ENCODE data around the gene ADORA1. TPM values are rescaled to one million over a fixed set of nuclear protein-coding genes. Genes with fewer than 3 reads are reported as not detected.
A peak's percentile ranks its signal among the peaks of the same experiment; 100 is the strongest.

ADORA1 gene
- total RNA-seq, 2 experiments from 2014 or later = not detected

- no peaks in the 10 kb centered on the region for H3K4me1 Mint-ChIP-seq
- H3K4me3 Mint-ChIP-seq = no peak overlapping the region
- H3K27ac Mint-ChIP-seq = no peak overlapping the region
- H3K9me3 Mint-ChIP-seq (ENCODE audit: low read depth) = no peaks in the 10 kb centered on the region
- H3K36me3 Mint-ChIP-seq = no peaks in the 10 kb centered on the region
- CTCF ChIA-PET = interaction anchor here (0.7 to 1.8 kb wide), 4 partner anchors 50 to 132 kb away, joined by 3 to 7 read pairs (median 4); no protein-coding TSS in a partner anchor
- H3K27me3 Mint-ChIP-seq = peaks cover 13% of the 10 kb centered on the region
- DNase-seq = no peak
- peak; percentile 55 for ATAC-seq
Observed at GRCh38 chr1:203166192-203166940, 38.8 kb downstream of the ADORA1 start.

GRCh38 chr1:203167026-203167912, 39.7 kb downstream of the ADORA1 start:
- H3K36me3 Mint-ChIP-seq = no peaks in the 10 kb centered on the region
- H3K27ac Mint-ChIP-seq = no peak overlapping the region
- H3K4me3 Mint-ChIP-seq = no peak overlapping the region
- ATAC-seq = no peak
- H3K4me1 Mint-ChIP-seq = no peaks in the 10 kb centered on the region
- DNase-seq = no peak
- no peaks in the 10 kb centered on the region for H3K9me3 Mint-ChIP-seq (ENCODE audit: low read depth)
- CTCF ChIA-PET = interaction anchor here (0.7 to 1.8 kb wide), 4 partner anchors 49 to 133 kb away, joined by 3 to 7 read pairs (median 4); no protein-coding TSS in a partner anchor
- H3K27me3 Mint-ChIP-seq = peaks cover 13% of the 10 kb centered on the region

- ATAC-seq = no peak
- Mint-ChIP-seq H3K4me1 (no peaks in the 10 kb centered on the region), H3K27ac (no peak overlapping the region), H3K9me3 (ENCODE audit: low read depth) (no peaks in the 10 kb centered on the region), H3K27me3 (peaks cover 11% of the 10 kb centered on the region), H3K36me3 (no peaks in the 10 kb centered on the region), H3K4me3 (no peak overlapping the region)
- CTCF ChIA-PET = interaction anchor here (0.6 to 1.8 kb wide), 3 partner anchors 19 to 101 kb away, joined by 3 to 7 read pairs (median 4); no protein-coding TSS in a partner anchor
- no peak for DNase-seq
Observed at GRCh38 chr1:203167913-203168200, 40.3 kb downstream of the ADORA1 start.

GRCh38 chr1:203168256-203168786, 40.8 kb downstream of the ADORA1 start:
- H3K9me3 Mint-ChIP-seq (ENCODE audit: low read depth) = no peaks in the 10 kb centered on the region
- CTCF ChIA-PET = interaction anchor here (0.6 to 1.3 kb wide), 2 partner anchors 20 to 48 kb away, joined by 3 to 4 read pairs; no protein-coding TSS in a partner anchor
- no peak for ATAC-seq

GRCh38 chr1:203168991-203169390, 41.5 kb downstream of the ADORA1 start:
- Mint-ChIP-seq H3K27ac (no peak overlapping the region), H3K36me3 (no peaks in the 10 kb centered on the region), H3K9me3 (ENCODE audit: low read depth) (no peaks in the 10 kb centered on the region), H3K27me3 (peaks cover 4% of the 10 kb centered on the region), H3K4me1 (no peaks in the 10 kb centered on the region), H3K4me3 (no peak overlapping the region)
- DNase-seq = no peak
- no peak for ATAC-seq
- CTCF ChIA-PET = interaction anchor here (1.3 to 5.2 kb wide), 2 partner anchors 47 to 129 kb away, joined by 4 to 74 read pairs; no protein-coding TSS in a partner anchor

More at GRCh38 chr1:203168256-203168786, 40.8 kb downstream of the ADORA1 start:
- Mint-ChIP-seq H3K27me3 (peaks cover 7% of the 10 kb centered on the region), H3K4me3 (no peak overlapping the region), H3K4me1 (no peaks in the 10 kb centered on the region), H3K36me3 (no peaks in the 10 kb centered on the region), H3K27ac (no peak overlapping the region)
- DNase-seq = no peak

GRCh38 chr1:203169770-203170520, 42.4 kb downstream of the ADORA1 start:
- CTCF ChIA-PET = interaction anchor here (2.5 to 5.2 kb wide), 2 partner anchors 22 to 130 kb away, joined by 9 to 74 read pairs; no protein-coding TSS in a partner anchor
- no peak overlapping the region for H3K27ac Mint-ChIP-seq
- no peak for ATAC-seq
- H3K27me3 Mint-ChIP-seq = no peaks in the 10 kb centered on the region
- no peaks in the 10 kb centered on the region for H3K36me3 Mint-ChIP-seq
- H3K4me3 Mint-ChIP-seq = no peak overlapping the region
- no peaks in the 10 kb centered on the region for H3K9me3 Mint-ChIP-seq (ENCODE audit: low read depth)
- DNase-seq = no peak
- no peaks in the 10 kb centered on the region for H3K4me1 Mint-ChIP-seq

- H3K27me3 Mint-ChIP-seq = no peaks in the 10 kb centered on the region
- no peak for ATAC-seq
- DNase-seq = no peak
- CTCF ChIA-PET = interaction anchor here (0.6 to 5.2 kb wide), 10 partner anchors 9 to 1314 kb away, joined by 3 to 74 read pairs (median 9); partner anchors contain the start of gene MYOG
- H3K4me1 Mint-ChIP-seq = no peaks in the 10 kb centered on the region
- H3K9me3 Mint-ChIP-seq (ENCODE audit: low read depth) = no peaks in the 10 kb centered on the region
- no peaks in the 10 kb centered on the region for H3K36me3 Mint-ChIP-seq
- H3K27ac Mint-ChIP-seq = no peak overlapping the region
- no peak overlapping the region for H3K4me3 Mint-ChIP-seq
Observed at GRCh38 chr1:203170625-203171330, 43.3 kb downstream of the ADORA1 start.

- Mint-ChIP-seq H3K36me3 (no peaks in the 10 kb centered on the region), H3K9me3 (ENCODE audit: low read depth) (no peaks in the 10 kb centered on the region), H3K4me3 (no peak overlapping the region)
Observed at GRCh38 chr1:203171341-203172183, 44.0 kb downstream of the ADORA1 start.

GRCh38 chr1:203172184-203173010, 44.9 kb downstream of the ADORA1 start:
- ATAC-seq (peak; percentile 77), DNase-seq (peak; percentile 62)
- H3K27ac Mint-ChIP-seq = no peak overlapping the region
- H3K27me3 Mint-ChIP-seq = peaks cover 3% of the 10 kb centered on the region
- CTCF ChIA-PET = interaction anchor here (0.8 to 5.2 kb wide), 28 partner anchors 9 to 169 kb away, joined by 3 to 74 read pairs (median 5); no protein-coding TSS in a partner anchor
- H3K4me3 Mint-ChIP-seq = no peak overlapping the region
- H3K9me3 Mint-ChIP-seq (ENCODE audit: low read depth) = no peaks in the 10 kb centered on the region
- no peaks in the 10 kb centered on the region for H3K4me1 Mint-ChIP-seq
- H3K36me3 Mint-ChIP-seq = no peaks in the 10 kb centered on the region

More at GRCh38 chr1:203171341-203172183, 44.0 kb downstream of the ADORA1 start:
- ATAC-seq (no peak), DNase-seq (no peak)
- Mint-ChIP-seq H3K27me3 (peaks cover 3% of the 10 kb centered on the region), H3K4me1 (no peaks in the 10 kb centered on the region), H3K27ac (no peak overlapping the region)
- CTCF ChIA-PET = interaction anchor here (0.6 to 5.2 kb wide), 30 partner anchors 10 to 1314 kb away, joined by 3 to 74 read pairs (median 4); partner anchors contain the start of gene MYOG

GRCh38 chr1:203173011-203173555, 45.6 kb downstream of the ADORA1 start:
- ATAC-seq = no peak
- DNase-seq = no peak
- no peaks in the 10 kb centered on the region for H3K36me3 Mint-ChIP-seq
- H3K27me3 Mint-ChIP-seq = peaks cover 7% of the 10 kb centered on the region
- no peaks in the 10 kb centered on the region for H3K4me1 Mint-ChIP-seq
- CTCF ChIA-PET = interaction anchor here (1.0 to 5.2 kb wide), 12 partner anchors 9 to 137 kb away, joined by 3 to 74 read pairs (median 9); no protein-coding TSS in a partner anchor
- H3K4me3 Mint-ChIP-seq = no peak overlapping the region
- H3K9me3 Mint-ChIP-seq (ENCODE audit: low read depth) = no peaks in the 10 kb centered on the region
- no peak overlapping the region for H3K27ac Mint-ChIP-seq

All from activated CD8-positive, alpha-beta memory T cell treated with anti-CD3 and anti-CD28 coated beads, Interleukin-2, amount 10 ng/mL, durations not matched to agents 7 days and 5 days (primary cell).